ENCODE data around the gene BSND. TPM values are rescaled to one million over a fixed set of nuclear protein-coding genes. Genes with fewer than 3 reads are reported as not detected.
A peak's percentile ranks its signal among the peaks of the same experiment; 100 is the strongest.

BSND gene
- total and polyA plus RNA-seq, 2 experiments from 2014 or later: not detected

GRCh38 chr1:55057956-55058298, 59.2 kb downstream of the BSND start:
- no peak overlapping the region for H3K27ac ChIP-seq
- H3K4me2 ChIP-seq (ENCODE audit: unreplicated experiment): no peak overlapping the region
- H3K9me2 ChIP-seq (ENCODE audit: insufficient read depth): no peaks in the 10 kb centered on the region
- in situ Hi-C loops (cut with MboI): no loop called here
- WGBS, 2 experiments (ENCODE audit: low coverage in 1 of 2, low lambda C conversion rate in 2 of 2, missing lambda C conversion rate in 2 of 2): 78 to 82% methylated on average over 6 of the region's 6 CpGs
- no peaks in the 10 kb centered on the region for H3K27me3 ChIP-seq (replicated peaks; ENCODE audit: insufficient read depth)
- H3F3A ChIP-seq (ENCODE audit: insufficient read depth): no peaks in the 10 kb centered on the region
- no peaks in the 10 kb centered on the region for H3K4me1 ChIP-seq (ENCODE audit: insufficient read depth)
- no peak overlapping the region for H3K9ac ChIP-seq
- no peak overlapping the region for H3K4me3 ChIP-seq
- H3K36me3 ChIP-seq (ENCODE audit: low read depth): no peaks in the 10 kb centered on the region
- no peaks in the 10 kb centered on the region for H3K9me3 ChIP-seq (ENCODE audit: low read depth)
- H2AFZ ChIP-seq: no peak overlapping the region
- DNase-seq: no peak
- no peaks in the 10 kb centered on the region for H3K79me2 ChIP-seq (ENCODE audit: insufficient read depth)
- TF ChIP-seq EZH2 (IDR thresholded peaks at IDR 0.05; ENCODE audit: insufficient read depth, poor library complexity, severe bottlenecking): no peak
- TF ChIP-seq EZH2phosphoT487 (IDR thresholded peaks at IDR 0.05; ENCODE audit: insufficient read depth, low read depth): no peak
- no peaks in the 10 kb centered on the region for H4K20me1 ChIP-seq (ENCODE audit: insufficient read depth)

GRCh38 chr1:55059302-55060132, 60.8 kb downstream of the BSND start:
- 77 to 88% methylated on average over 14 of the region's 14 CpGs for WGBS, 2 experiments (ENCODE audit: low coverage in 1 of 2, low lambda C conversion rate in 2 of 2, missing lambda C conversion rate in 2 of 2)
- H3K79me2 ChIP-seq (ENCODE audit: insufficient read depth): no peaks in the 10 kb centered on the region
- no peak overlapping the region for H2AFZ ChIP-seq
- H3K27me3 ChIP-seq (replicated peaks; ENCODE audit: insufficient read depth): no peaks in the 10 kb centered on the region
- H3F3A ChIP-seq (ENCODE audit: insufficient read depth): peaks cover 5% of the 10 kb centered on the region
- no peaks in the 10 kb centered on the region for H3K9me3 ChIP-seq (ENCODE audit: low read depth)
- no peak overlapping the region for H3K27ac ChIP-seq
- H3K9me2 ChIP-seq (ENCODE audit: insufficient read depth): no peaks in the 10 kb centered on the region
- no peaks in the 10 kb centered on the region for H4K20me1 ChIP-seq (ENCODE audit: insufficient read depth)
- no peak overlapping the region for H3K4me2 ChIP-seq (ENCODE audit: unreplicated experiment)
- in situ Hi-C loops (cut with MboI): no loop called here
- H3K36me3 ChIP-seq (ENCODE audit: low read depth): no peaks in the 10 kb centered on the region
- no peak for DNase-seq
- TF ChIP-seq EZH2phosphoT487 (IDR thresholded peaks at IDR 0.05; ENCODE audit: insufficient read depth, low read depth): no peak
- TF ChIP-seq EZH2 (IDR thresholded peaks at IDR 0.05; ENCODE audit: insufficient read depth, poor library complexity, severe bottlenecking): no peak
- peaks cover 5% of the 10 kb centered on the region for H3K4me1 ChIP-seq (ENCODE audit: insufficient read depth)
- no peak overlapping the region for H3K9ac ChIP-seq
- H3K4me3 ChIP-seq: no peak overlapping the region

GRCh38 chr1:55060133-55060999, 61.6 kb downstream of the BSND start:
- 79 to 84% methylated on average over 14 of the region's 14 CpGs for WGBS, 2 experiments (ENCODE audit: low coverage in 1 of 2, low lambda C conversion rate in 2 of 2, missing lambda C conversion rate in 2 of 2)
- peak; percentile 73 for DNase-seq
- H3K79me2 ChIP-seq (ENCODE audit: insufficient read depth): no peaks in the 10 kb centered on the region

GRCh38 chr1:55061000-55061705, 62.4 kb downstream of the BSND start:
- H3K79me2 ChIP-seq (ENCODE audit: insufficient read depth): no peaks in the 10 kb centered on the region
- H3F3A ChIP-seq (ENCODE audit: insufficient read depth): peaks cover 22% of the 10 kb centered on the region
- no peaks in the 10 kb centered on the region for H3K27me3 ChIP-seq (replicated peaks; ENCODE audit: insufficient read depth)
- H3K36me3 ChIP-seq (ENCODE audit: low read depth): no peaks in the 10 kb centered on the region
- H3K9me2 ChIP-seq (ENCODE audit: insufficient read depth): no peaks in the 10 kb centered on the region
- H3K4me2 ChIP-seq (ENCODE audit: unreplicated experiment): no peak overlapping the region
- peaks cover 15% of the 10 kb centered on the region for H3K4me1 ChIP-seq (ENCODE audit: insufficient read depth)
- no peak overlapping the region for H2AFZ ChIP-seq
- in situ Hi-C loops (cut with MboI): no loop called here
- H3K9ac ChIP-seq: no peak overlapping the region
- TF ChIP-seq EZH2phosphoT487 (IDR thresholded peaks at IDR 0.05; ENCODE audit: insufficient read depth, low read depth): no peak
- TF ChIP-seq EZH2 (IDR thresholded peaks at IDR 0.05; ENCODE audit: insufficient read depth, poor library complexity, severe bottlenecking): no peak
- 82 to 84% methylated on average over 13 of the region's 13 CpGs for WGBS, 2 experiments (ENCODE audit: low coverage in 1 of 2, low lambda C conversion rate in 2 of 2, missing lambda C conversion rate in 2 of 2)
- H3K4me3 ChIP-seq: no peak overlapping the region
- no peaks in the 10 kb centered on the region for H3K9me3 ChIP-seq (ENCODE audit: low read depth)
- H3K27ac ChIP-seq: no peak overlapping the region
- H4K20me1 ChIP-seq (ENCODE audit: insufficient read depth): no peaks in the 10 kb centered on the region
- no peak for DNase-seq

More at GRCh38 chr1:55060133-55060999, 61.6 kb downstream of the BSND start:
- H3K4me3 ChIP-seq: no peak overlapping the region
- H4K20me1 ChIP-seq (ENCODE audit: insufficient read depth): no peaks in the 10 kb centered on the region
- H3K4me1 ChIP-seq (ENCODE audit: insufficient read depth): peaks cover 14% of the 10 kb centered on the region
- in situ Hi-C loops (cut with MboI): no loop called here
- H3K9me3 ChIP-seq (ENCODE audit: low read depth): no peaks in the 10 kb centered on the region
- no peak overlapping the region for H3K9ac ChIP-seq
- H3F3A ChIP-seq (ENCODE audit: insufficient read depth): peaks cover 14% of the 10 kb centered on the region
- H3K4me2 ChIP-seq (ENCODE audit: unreplicated experiment): no peak overlapping the region
- no peak overlapping the region for H2AFZ ChIP-seq
- H3K27me3 ChIP-seq (replicated peaks; ENCODE audit: insufficient read depth): no peaks in the 10 kb centered on the region
- no peaks in the 10 kb centered on the region for H3K9me2 ChIP-seq (ENCODE audit: insufficient read depth)
- TF ChIP-seq EZH2 (IDR thresholded peaks at IDR 0.05; ENCODE audit: insufficient read depth, poor library complexity, severe bottlenecking): no peak
- TF ChIP-seq EZH2phosphoT487 (IDR thresholded peaks at IDR 0.05; ENCODE audit: insufficient read depth, low read depth): no peak
- H3K36me3 ChIP-seq (ENCODE audit: low read depth): no peaks in the 10 kb centered on the region
- H3K27ac ChIP-seq: no peak overlapping the region

Other genes starting within 250 kb of the BSND start
- gene PARS2, start 234.4 kb upstream of the BSND start, total RNA-seq (2014; rRNA removed; shearing (Covaris generic)): 3.0 and 5.0 TPM in 2 replicates
- 4.1 and 5.2 TPM in 2 replicates for gene PARS2, start 234.4 kb upstream of the BSND start, polyA plus RNA-seq (2016; fragmentation: Nextera tagmentation; extraction: Ambion mirVana)
- gene TTC22, start 197.6 kb upstream of the BSND start, total RNA-seq (2014; rRNA removed; shearing (Covaris generic)): not detected in 2 replicates
- gene TTC22, start 197.6 kb upstream of the BSND start, polyA plus RNA-seq (2016; fragmentation: Nextera tagmentation; extraction: Ambion mirVana): not detected in 2 replicates
- 40.7 and 63.4 TPM in 2 replicates for gene DHCR24, start 111.7 kb upstream of the BSND start, total RNA-seq (2014; rRNA removed; shearing (Covaris generic))
- 42.5 and 44.1 TPM in 2 replicates for gene DHCR24, start 111.7 kb upstream of the BSND start, polyA plus RNA-seq (2016; fragmentation: Nextera tagmentation; extraction: Ambion mirVana)
- gene TMEM61, start 18.3 kb upstream of the BSND start, total RNA-seq (2014; rRNA removed; shearing (Covaris generic)): not detected in 2 replicates
- gene TMEM61, start 18.3 kb upstream of the BSND start, polyA plus RNA-seq (2016; fragmentation: Nextera tagmentation; extraction: Ambion mirVana): not detected in 2 replicates
- gene PCSK9, start 40.6 kb downstream of the BSND start, total RNA-seq (2014; rRNA removed; shearing (Covaris generic)): 0.11 and 0.25 TPM in 2 replicates
- gene PCSK9, start 40.6 kb downstream of the BSND start, polyA plus RNA-seq (2016; fragmentation: Nextera tagmentation; extraction: Ambion mirVana): 0.16 TPM in 2 replicates
- gene USP24, start 216.4 kb downstream of the BSND start, total RNA-seq (2014; rRNA removed; shearing (Covaris generic)): 16.3 and 26.9 TPM in 2 replicates
- gene USP24, start 216.4 kb downstream of the BSND start, polyA plus RNA-seq (2016; fragmentation: Nextera tagmentation; extraction: Ambion mirVana): 3.3 and 4.4 TPM in 2 replicates

Measured in GM23248 (cell line).